AG10803 (cell line): ENCODE results near the gene RAB37.

Experiments
- DNase-seq: peaks from one replicate; pipeline ENCODE4 v3.0.0; 2010; ENCODE audit warnings: low read depth
- H3K4me3 ChIP-seq: 2 replicates; pipeline ENCODE4 v1.5.1; 2011; ENCODE audit warnings: mild to moderate bottlenecking, low read length, control low read depth
- TF ChIP-seq, protein P1 (sequence below): conservative IDR thresholded peaks from 2 replicates; pipeline ENCODE4 v1.5.1; 2011; ENCODE audit warnings: mild to moderate bottlenecking, low read length, control low read depth, inconsistent platforms

RAB37 gene, protein sequence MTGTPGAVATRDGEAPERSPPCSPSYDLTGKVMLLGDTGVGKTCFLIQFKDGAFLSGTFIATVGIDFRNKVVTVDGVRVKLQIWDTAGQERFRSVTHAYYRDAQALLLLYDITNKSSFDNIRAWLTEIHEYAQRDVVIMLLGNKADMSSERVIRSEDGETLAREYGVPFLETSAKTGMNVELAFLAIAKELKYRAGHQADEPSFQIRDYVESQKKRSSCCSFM

DNA sequence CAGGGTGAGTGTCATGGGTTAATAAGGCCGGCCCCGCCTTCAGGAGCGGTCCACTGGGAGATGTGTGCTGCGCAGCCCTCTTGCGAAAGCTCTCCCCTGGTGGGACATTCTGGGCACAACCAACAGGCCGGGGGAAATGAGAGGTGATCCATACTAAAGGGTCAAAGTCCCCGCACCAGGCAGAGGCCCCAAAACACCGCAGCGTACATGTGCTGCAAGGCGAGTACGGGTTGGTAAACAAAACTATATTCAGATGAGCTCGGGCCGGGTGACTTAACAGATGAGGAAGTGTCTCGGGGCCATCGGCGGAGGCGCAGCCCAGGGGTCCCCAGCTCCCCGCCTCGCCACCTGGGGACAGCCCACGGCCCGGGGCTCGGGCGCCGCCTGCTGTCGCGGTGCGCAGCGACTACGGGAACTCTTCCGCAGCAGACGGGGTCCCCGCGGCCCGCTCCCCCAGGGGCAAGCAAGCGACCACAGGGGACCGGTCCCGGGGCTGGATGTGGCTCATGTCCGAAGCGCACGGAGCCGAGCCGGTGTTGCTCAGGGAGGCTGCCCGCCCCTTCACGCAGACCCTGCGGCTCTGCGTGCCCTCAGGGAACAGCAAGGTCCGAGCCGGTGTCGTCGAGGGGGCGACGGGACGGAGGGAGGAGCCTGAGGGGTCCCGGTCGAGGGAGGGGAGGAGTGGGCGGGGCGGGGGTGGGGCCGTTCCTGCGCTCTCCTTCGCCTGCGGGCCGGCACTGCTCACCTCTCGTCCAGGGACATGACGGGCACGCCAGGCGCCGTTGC is at the start of gene RAB37:
Gene RAB37 (plus strand): TSS at position 744 of the 786 bp plus-strand sequence. CDS start 17 bp downstream, at position 761.
- TF ChIP-seq, protein P1, sequence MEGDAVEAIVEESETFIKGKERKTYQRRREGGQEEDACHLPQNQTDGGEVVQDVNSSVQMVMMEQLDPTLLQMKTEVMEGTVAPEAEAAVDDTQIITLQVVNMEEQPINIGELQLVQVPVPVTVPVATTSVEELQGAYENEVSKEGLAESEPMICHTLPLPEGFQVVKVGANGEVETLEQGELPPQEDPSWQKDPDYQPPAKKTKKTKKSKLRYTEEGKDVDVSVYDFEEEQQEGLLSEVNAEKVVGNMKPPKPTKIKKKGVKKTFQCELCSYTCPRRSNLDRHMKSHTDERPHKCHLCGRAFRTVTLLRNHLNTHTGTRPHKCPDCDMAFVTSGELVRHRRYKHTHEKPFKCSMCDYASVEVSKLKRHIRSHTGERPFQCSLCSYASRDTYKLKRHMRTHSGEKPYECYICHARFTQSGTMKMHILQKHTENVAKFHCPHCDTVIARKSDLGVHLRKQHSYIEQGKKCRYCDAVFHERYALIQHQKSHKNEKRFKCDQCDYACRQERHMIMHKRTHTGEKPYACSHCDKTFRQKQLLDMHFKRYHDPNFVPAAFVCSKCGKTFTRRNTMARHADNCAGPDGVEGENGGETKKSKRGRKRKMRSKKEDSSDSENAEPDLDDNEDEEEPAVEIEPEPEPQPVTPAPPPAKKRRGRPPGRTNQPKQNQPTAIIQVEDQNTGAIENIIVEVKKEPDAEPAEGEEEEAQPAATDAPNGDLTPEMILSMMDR = no peak
- H3K4me3 ChIP-seq = no peak within 1 kb of the TSS
- no peak for DNase-seq

DNA sequence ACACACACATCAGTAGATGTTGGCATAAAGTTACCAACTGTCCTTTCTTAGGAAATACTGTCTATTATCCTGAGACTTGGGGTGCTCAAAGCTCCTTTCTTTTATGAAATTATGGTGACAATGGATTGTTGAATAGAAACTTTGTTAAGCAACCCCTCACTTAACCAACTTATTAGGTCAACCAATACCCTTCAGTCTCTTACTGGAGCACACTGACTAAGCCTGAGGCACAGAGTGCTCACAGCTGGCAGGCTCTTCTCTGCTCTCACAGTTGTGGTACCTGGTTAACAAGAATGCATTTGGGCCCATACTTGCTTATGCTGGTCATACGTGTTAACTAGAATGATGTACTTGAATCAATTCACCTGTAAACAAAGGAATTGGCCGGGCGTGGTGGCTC is 49.2 kb upstream of the RAB37 start:
- H3K4me3 ChIP-seq = no peak overlapping the region
- no peak for DNase-seq
- TF ChIP-seq, protein P1 = no peak

DNA sequence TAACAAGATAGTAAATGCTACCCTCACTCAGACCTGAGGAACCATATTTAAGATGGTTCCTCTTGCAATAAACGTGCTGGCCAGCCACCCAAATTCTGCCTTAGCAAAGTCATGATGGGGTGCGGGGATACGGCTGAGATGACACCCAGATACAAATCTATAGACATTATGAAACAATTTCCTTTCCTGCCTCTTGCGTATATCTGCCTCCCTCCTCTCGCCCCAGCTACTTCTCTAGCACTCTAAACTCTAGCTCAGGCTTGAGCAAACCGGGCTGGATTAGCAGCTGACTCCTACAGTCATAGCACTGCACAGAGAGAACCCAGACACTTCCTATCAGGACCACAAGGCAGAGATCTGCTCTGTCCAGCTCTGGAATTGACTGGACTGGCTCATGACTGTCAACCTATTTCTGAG is 46.6 kb upstream of the RAB37 start:
- no peak overlapping the region for H3K4me3 ChIP-seq
- TF ChIP-seq, protein P1 = no peak
- no peak for DNase-seq

DNA sequence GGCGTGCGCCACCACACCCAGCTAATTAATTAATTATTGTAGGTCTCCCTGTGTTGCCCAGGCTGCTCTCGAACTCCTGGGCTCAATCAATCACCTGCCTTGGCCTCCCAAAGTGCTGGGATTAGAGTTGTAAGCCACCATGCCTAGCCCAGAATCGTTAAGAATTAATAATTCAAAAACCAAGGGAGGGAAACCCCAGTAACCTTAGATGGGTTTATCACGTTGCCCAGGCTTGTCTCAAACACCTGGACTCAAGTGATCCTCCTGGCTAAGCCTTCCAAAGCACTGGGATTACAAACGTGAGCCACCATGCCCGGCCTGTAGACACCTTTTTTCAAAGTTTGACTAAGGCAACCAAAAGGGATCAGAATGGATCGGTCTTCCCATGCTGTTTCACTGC is 45.9 kb upstream of the RAB37 start:
- TF ChIP-seq, protein P1 = no peak
- no peak overlapping the region for H3K4me3 ChIP-seq
- DNase-seq = no peak

DNA sequence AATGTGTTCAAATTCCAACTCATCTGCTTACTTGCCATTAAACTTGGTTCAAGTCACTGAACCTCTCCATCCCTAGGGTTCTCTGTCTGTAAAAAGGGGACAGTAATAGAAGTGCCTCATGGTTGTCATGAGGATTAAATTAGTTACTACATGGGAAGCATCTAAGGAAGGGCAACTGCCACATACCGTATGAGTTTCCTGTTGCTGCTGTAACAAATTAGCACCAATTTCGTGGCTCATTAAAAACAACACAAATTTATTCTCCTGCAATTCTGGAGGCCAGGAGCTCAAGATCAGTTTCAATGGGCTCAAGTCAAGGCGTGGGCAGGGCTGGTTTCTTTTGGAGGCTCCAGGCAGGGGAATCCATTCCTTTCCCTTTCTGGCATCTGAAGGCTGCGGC is 43.0 kb upstream of the RAB37 start:
- H3K4me3 ChIP-seq = no peak overlapping the region
- TF ChIP-seq, protein P1 = no peak
- DNase-seq = no peak

DNA sequence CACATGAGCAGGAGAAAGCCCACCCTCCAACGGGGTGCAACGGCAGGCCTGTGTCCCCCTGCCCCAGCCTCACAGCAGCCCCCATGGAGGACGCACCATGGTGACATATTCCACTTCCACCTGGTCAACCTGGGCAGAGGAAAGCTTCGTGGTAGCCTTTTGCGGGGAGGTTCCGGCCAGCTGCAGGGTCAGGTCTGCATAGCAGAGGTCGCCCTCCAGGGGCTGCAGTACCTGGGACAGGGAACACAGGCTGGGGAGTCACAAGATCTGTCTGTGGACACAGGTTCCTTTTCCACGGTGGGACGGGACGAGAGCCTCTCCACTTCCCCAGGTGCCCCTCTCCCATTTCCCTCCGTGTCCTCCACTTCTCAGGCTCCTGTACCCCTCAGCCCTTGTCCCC is 41.4 kb upstream of the RAB37 start:
- TF ChIP-seq, protein P1 = no peak
- no peak overlapping the region for H3K4me3 ChIP-seq
- DNase-seq = no peak

DNA sequence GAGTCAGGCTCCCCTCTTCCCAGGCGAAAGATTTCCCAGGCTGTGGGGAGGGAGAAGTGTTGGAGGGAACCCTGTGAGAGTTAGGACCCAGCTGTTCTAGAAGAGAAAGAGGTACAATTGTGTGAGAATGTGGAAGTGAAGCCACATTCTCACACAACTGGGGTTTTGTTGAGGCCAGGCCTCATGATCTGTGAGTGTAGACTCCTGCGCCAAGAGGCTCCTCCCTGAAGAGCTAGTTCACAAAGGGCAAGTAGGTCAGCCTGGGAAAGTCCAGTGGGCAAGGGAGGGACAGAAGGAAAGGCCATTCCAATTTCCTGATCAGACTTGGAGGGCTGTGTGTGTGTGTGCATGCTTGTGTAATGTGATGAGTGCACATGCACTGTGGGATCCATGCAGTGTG is 39.5 kb upstream of the RAB37 start:
- no peak for DNase-seq
- no peak overlapping the region for H3K4me3 ChIP-seq
- TF ChIP-seq, protein P1 = no peak
